Measurements from ENCODE around the gene PLCH1. TPM values are rescaled to one million over a fixed set of nuclear protein-coding genes. Genes with fewer than 3 reads are reported as not detected.

Gene PLCH1
- total RNA-seq, 2 experiments from 2014 or later: 0.06 TPM; not detected in 1

GRCh38 chr3:155682426-155683343 lies 62.2 kb downstream of the PLCH1 start:
- no TSS peak for BruUV-seq (replicated peaks)
- no peak for DNase-seq (ENCODE audit: low spot score)
- POLR2A ChIA-PET: interaction anchor here (0.7 kb wide), 1 partner anchor 28 kb away, joined by 4 read pairs; no protein-coding TSS in a partner anchor

GRCh38 chr3:155676252-155676981 lies 68.5 kb downstream of the PLCH1 start:
- ChIA-PET POLR2A (no interaction called here), CTCF (ENCODE audit: unreplicated experiment) (no interaction called here)
- H3K36me3 ChIP-seq (ENCODE audit: insufficient read depth, low read length): no peaks in the 10 kb centered on the region
- H3K4me2 ChIP-seq (ENCODE audit: low read length): no peak overlapping the region
- H3K9me2 ChIP-seq (ENCODE audit: insufficient read depth, low read length): no peaks in the 10 kb centered on the region
- intact Hi-C loops (cut with micrococcal nuclease; ENCODE audit: unreplicated experiment): no loop called here
- BruUV-seq (replicated peaks): no TSS peak
- no peaks in the 10 kb centered on the region for H3K4me1 ChIP-seq (ENCODE audit: insufficient read depth, low read length, poor library complexity, severe bottlenecking)
- DNase-seq (ENCODE audit: low spot score): no peak
- H3K79me2 ChIP-seq (ENCODE audit: insufficient read depth, low read depth, low read length): no peaks in the 10 kb centered on the region
- H3K27ac ChIP-seq (ENCODE audit: low read depth, low read length, poor library complexity, severe bottlenecking): no peak overlapping the region
- no peak overlapping the region for H3K4me3 ChIP-seq (ENCODE audit: low read depth, low read length, poor library complexity, severe bottlenecking)
- TF ChIP-seq EZH2phosphoT487 (IDR thresholded peaks at IDR 0.05; ENCODE audit: borderline replicate concordance, low read depth, low read length) (no peak), CTCF (conservative IDR thresholded peaks at IDR 0.05; ENCODE audit: low read length) (no peak)
- no peaks in the 10 kb centered on the region for H3K9me3 ChIP-seq (ENCODE audit: low read length)
- H2AFZ ChIP-seq (ENCODE audit: low read length): no peak overlapping the region
- no peaks in the 10 kb centered on the region for H4K20me1 ChIP-seq (ENCODE audit: insufficient read depth, low read length)

More at GRCh38 chr3:155682426-155683343, 62.2 kb downstream of the PLCH1 start:
- intact Hi-C loops (cut with micrococcal nuclease; ENCODE audit: unreplicated experiment): no loop called here
- Histone ChIP-seq H3K9me2 (ENCODE audit: insufficient read depth, low read length) (no peaks in the 10 kb centered on the region), H4K20me1 (ENCODE audit: insufficient read depth, low read length) (no peaks in the 10 kb centered on the region), H3K79me2 (ENCODE audit: insufficient read depth, low read depth, low read length) (no peaks in the 10 kb centered on the region), H3K9me3 (ENCODE audit: low read length) (no peaks in the 10 kb centered on the region), H2AFZ (ENCODE audit: low read length) (no peak overlapping the region), H3K4me2 (ENCODE audit: low read length) (no peak overlapping the region), H3K4me1 (ENCODE audit: insufficient read depth, low read length, poor library complexity, severe bottlenecking) (no peaks in the 10 kb centered on the region), H3K36me3 (ENCODE audit: insufficient read depth, low read length) (no peaks in the 10 kb centered on the region), H3K27ac (ENCODE audit: low read depth, low read length, poor library complexity, severe bottlenecking) (no peak overlapping the region), H3K4me3 (ENCODE audit: low read depth, low read length, poor library complexity, severe bottlenecking) (no peak overlapping the region)
- CTCF ChIA-PET (ENCODE audit: unreplicated experiment): no interaction called here
- TF ChIP-seq CTCF (conservative IDR thresholded peaks at IDR 0.05; ENCODE audit: low read length): no peak

Data from OCI-LY7 (cell line).